AML-193 (cell line): ENCODE measurements around the gene ZNF473.
"Not testable (repeated sequence)": the region's sequence is repeated elsewhere in the genome, so short reads cannot be mapped to it uniquely, and the experiment has no call there.

Experiments
- DNase-seq, 2 experiments: peaks; one replicate each; lab custom pipeline; 2025; lab: John Stamatoyannopoulos, UW

The ZNF473 gene

DNA sequence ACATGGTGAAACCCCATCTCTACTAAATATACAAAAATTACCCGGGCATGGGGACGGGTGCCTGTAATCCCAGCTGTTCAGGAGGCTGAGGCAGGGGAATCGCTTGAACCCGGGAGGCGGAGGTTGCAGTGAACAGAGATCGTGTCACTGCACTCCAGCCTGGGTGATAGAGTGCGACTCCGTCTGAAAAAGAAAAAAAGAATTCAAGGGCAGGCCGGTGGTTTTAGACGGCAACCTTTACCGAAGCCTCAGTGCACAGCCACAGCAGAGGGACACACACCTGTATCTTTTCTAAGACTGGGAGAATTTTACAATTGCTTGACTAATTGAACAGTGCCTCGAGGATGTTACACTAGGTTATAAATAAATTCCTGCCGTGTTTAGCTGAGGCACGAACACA is 73.9 kb downstream of the ZNF473 start:
- not testable (repeated sequence) for DNase-seq

DNA sequence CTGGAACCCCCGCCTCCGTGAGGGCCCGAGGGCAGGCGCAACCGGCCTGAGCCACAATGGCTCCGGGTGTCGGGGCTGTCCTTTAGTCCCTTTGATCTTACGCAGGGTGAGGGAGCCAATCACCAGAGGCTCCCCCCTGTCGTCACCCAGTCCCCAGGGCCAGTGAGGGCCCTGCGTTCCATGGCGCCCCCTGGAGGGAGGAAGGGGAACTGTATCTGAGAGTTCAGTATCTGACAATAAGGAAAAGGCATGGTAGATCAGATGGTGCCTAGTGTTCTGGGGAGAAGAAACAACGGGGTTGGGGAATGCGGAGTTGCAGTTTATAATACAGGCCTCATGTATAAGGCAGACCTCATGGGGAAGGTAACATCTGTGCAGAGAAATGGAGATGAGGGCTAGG is 75.1 kb downstream of the ZNF473 start:
- not testable (repeated sequence) for DNase-seq
